WERI-Rb-1 (cell line): Measurements from ENCODE around the gene KCTD1.

ENCODE experiments used
- DNase-seq: peaks from one replicate; pipeline ENCODE4 v3.0.0-alpha.2; 2020
- H3K27ac ChIP-seq: fragments of 250-450 bp; sonication (Bioruptor Pico); 2 replicates; pipeline ENCODE4 v1.5.1; 2020; ENCODE audit warnings: mild to moderate bottlenecking, moderate library complexity
- H3K27me3 ChIP-seq: fragments of 250-450 bp; sonication (Bioruptor Pico); 2 replicates; pipeline ENCODE4 v1.5.1; 2021; ENCODE audit warnings: mild to moderate bottlenecking, low read depth, moderate library complexity; ENCODE audit not compliant: insufficient read depth, severe bottlenecking
- H3K36me3 ChIP-seq: fragments of 250-450 bp; sonication (Bioruptor Pico); 2 replicates; pipeline ENCODE4 v1.5.1; 2020; ENCODE audit warnings: mild to moderate bottlenecking, moderate library complexity
- H3K4me3 ChIP-seq: 2 replicates; pipeline ENCODE4 v1.5.1; 2011; ENCODE audit warnings: low read depth, mild to moderate bottlenecking, control low read depth, low read length
- H3K9me3 ChIP-seq: fragments of 250-450 bp; sonication (Bioruptor Pico); 2 replicates; pipeline ENCODE4 v1.5.1; 2021; ENCODE audit warnings: mild to moderate bottlenecking, moderate library complexity; ENCODE audit not compliant: severe bottlenecking
- TF ChIP-seq, protein P1 (sequence below): IDR thresholded peaks from 2 replicates; pipeline ENCODE4 v1.5.1; 2011; ENCODE audit warnings: low read depth, mild to moderate bottlenecking, control low read depth, inconsistent platforms, low read length

Gene KCTD1

GRCh38 chr18:26457195-26457594 is 91.2 kb downstream of the KCTD1 start:
- no peaks in the 10 kb centered on the region for H3K27me3 ChIP-seq
- no peak for DNase-seq
- no peaks in the 10 kb centered on the region; the same call in 1 of the 2 replicates for H3K36me3 ChIP-seq
- no peak overlapping the region for H3K4me3 ChIP-seq
- TF ChIP-seq, protein P1, sequence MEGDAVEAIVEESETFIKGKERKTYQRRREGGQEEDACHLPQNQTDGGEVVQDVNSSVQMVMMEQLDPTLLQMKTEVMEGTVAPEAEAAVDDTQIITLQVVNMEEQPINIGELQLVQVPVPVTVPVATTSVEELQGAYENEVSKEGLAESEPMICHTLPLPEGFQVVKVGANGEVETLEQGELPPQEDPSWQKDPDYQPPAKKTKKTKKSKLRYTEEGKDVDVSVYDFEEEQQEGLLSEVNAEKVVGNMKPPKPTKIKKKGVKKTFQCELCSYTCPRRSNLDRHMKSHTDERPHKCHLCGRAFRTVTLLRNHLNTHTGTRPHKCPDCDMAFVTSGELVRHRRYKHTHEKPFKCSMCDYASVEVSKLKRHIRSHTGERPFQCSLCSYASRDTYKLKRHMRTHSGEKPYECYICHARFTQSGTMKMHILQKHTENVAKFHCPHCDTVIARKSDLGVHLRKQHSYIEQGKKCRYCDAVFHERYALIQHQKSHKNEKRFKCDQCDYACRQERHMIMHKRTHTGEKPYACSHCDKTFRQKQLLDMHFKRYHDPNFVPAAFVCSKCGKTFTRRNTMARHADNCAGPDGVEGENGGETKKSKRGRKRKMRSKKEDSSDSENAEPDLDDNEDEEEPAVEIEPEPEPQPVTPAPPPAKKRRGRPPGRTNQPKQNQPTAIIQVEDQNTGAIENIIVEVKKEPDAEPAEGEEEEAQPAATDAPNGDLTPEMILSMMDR = no peak
- no peaks in the 10 kb centered on the region for H3K9me3 ChIP-seq
- no peak overlapping the region for H3K27ac ChIP-seq

DNA sequence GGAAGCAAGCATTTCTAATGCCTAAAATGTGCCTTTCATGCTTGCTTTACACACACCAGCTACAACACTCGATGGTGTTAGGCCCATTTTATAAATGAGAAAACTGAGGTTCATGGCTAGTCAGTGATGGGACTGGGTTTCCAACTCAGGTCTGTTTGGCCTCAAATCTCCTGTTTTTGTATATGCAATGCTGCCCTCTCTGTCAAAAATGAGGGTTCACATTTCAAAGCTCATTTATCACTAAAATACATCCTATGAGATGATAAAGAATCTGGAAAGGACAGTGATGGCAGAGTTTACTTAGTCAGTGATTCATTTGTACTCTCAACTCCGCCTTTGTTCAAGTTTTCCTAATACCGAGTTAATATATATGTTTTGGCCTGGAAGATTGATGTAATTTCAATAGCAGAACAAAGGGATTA is 92.3 kb downstream of the KCTD1 start:
- no peak overlapping the region for H3K4me3 ChIP-seq
- H3K27ac ChIP-seq = no peak overlapping the region
- no peaks in the 10 kb centered on the region; the same call in 1 of the 2 replicates for H3K36me3 ChIP-seq
- no peak for DNase-seq
- no peaks in the 10 kb centered on the region for H3K27me3 ChIP-seq
- H3K9me3 ChIP-seq = no peaks in the 10 kb centered on the region
- TF ChIP-seq, protein P1 = no peak

GRCh38 chr18:26455639-26456038 is 92.7 kb downstream of the KCTD1 start:
- H3K36me3 ChIP-seq = no peaks in the 10 kb centered on the region; the same call in 1 of the 2 replicates
- H3K4me3 ChIP-seq = no peak overlapping the region
- H3K9me3 ChIP-seq = no peaks in the 10 kb centered on the region
- no peaks in the 10 kb centered on the region for H3K27me3 ChIP-seq
- TF ChIP-seq, protein P1 = no peak
- no peak for DNase-seq
- no peak overlapping the region for H3K27ac ChIP-seq

GRCh38 chr18:26454616-26455015 is 93.7 kb downstream of the KCTD1 start:
- H3K36me3 ChIP-seq = no peaks in the 10 kb centered on the region; the same call in 1 of the 2 replicates
- H3K27ac ChIP-seq = no peak overlapping the region
- H3K9me3 ChIP-seq = no peaks in the 10 kb centered on the region
- no peaks in the 10 kb centered on the region for H3K27me3 ChIP-seq
- H3K4me3 ChIP-seq = no peak overlapping the region
- no peak for DNase-seq
- TF ChIP-seq, protein P1 = no peak

GRCh38 chr18:26454192-26454591 is 94.2 kb downstream of the KCTD1 start:
- Histone ChIP-seq H3K4me3 (no peak overlapping the region), H3K27ac (no peak overlapping the region), H3K36me3 (no peaks in the 10 kb centered on the region; the same call in 1 of the 2 replicates), H3K9me3 (no peaks in the 10 kb centered on the region), H3K27me3 (no peaks in the 10 kb centered on the region)
- TF ChIP-seq, protein P1 = no peak
- no peak for DNase-seq

DNA sequence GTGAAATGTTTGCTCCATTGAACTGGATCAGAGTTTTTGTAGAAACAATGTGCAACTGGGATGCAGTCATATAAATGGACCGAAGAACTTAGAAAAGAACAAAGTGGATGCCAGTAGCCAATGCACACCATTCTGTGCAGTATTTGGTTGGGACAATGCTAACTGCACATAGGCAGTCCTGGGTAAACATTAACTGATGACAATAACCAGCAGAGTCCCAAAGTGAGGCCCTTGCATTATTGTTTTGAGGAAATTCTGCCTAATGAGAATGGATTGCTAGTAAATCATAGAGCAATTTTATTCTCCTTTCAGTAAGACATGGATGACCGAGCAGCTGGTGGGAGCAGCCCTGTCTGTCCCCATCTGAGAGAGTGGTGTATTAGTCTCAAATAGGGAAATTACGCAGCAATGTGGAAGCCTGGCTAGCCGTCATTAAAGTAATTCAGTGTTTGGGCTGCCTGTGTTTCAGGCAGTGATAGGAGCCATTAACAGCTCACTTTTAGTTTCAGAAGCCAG is 94.9 kb downstream of the KCTD1 start:
- Histone ChIP-seq H3K36me3 (no peaks in the 10 kb centered on the region; the same call in 1 of the 2 replicates), H3K27me3 (no peaks in the 10 kb centered on the region), H3K9me3 (no peaks in the 10 kb centered on the region), H3K4me3 (no peak overlapping the region), H3K27ac (no peak overlapping the region)
- DNase-seq = no peak
- TF ChIP-seq, protein P1 = no peak
